GM19328 (cell line): ENCODE data around the gene ZNF232.
"Not testable (repeated sequence)": the region's sequence is repeated elsewhere in the genome, so short reads cannot be mapped to it uniquely, and the experiment has no call there.

ENCODE experiments used
- ATAC-seq: cut with Tn5 transposase; IDR thresholded peaks from one replicate; pipeline ENCODE4 v1.9.1; 2021; ENCODE audit warnings: mild to moderate bottlenecking, moderate library complexity; ENCODE audit not compliant: unreplicated experiment

ZNF232 gene

DNA sequence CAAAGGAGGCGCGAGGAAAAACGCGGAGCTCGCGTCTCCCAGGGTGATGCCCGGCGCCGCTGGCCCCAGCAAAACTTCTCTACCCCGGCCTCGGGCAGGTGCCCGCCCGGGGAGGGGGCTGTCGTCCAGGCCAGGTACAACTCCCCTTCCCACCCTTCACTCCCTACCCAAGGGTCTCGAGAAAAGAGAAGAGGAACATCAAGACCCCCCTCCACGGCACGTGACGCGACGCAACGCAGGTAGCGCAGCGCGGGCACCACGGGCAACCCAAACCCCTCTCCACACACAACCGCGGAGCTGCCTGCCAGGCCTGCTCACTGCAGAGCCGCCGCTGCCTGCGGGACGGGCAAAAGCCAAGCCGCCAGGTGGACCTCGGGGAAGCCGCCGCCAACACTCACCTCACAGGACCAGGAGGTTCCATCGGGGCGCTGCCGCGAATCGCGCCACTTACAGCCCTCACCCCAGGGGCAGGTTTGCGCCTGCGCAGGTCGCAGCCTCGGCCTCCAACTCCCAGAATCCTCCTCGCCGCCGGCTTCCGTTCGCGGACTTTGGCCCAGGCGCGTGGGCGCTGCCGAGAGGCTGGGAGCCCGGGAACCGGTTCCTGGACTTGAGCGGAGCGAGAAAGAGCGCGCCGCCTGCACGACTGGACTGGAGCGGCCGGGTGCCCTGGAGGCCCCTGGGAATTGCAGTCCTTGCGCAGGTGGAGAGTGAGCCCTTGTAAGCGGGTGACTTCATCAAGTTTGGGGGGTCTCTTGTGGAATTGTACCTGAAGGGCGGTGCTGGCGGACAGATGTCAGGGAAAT is at the start of gene ZNF232:
ZNF232 (minus strand) TSS at position 477 of the 803 bp plus-strand sequence; CDS start at position 421, 56 bp downstream.
- peak; percentile 86 for ATAC-seq

DNA sequence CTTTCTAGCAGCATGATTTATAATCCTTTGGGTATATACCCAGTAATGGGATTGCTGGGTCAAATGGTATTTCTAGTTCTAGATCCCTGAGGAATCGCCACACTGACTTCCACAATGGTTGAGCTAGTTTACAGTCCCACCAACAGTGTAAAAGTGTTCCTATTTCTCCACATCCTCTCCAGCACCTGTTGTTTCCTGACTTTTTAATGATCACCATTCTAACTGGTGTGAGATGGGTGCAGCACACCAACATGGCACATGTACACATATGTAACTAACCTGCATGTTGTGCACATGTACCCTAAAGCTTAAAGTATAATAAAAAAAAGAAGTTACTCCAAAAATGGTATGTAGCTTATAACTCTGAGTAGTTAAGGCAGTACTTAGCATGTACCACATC is 49.0 kb upstream of the ZNF232 start:
- ATAC-seq, result not testable (repeated sequence)

DNA sequence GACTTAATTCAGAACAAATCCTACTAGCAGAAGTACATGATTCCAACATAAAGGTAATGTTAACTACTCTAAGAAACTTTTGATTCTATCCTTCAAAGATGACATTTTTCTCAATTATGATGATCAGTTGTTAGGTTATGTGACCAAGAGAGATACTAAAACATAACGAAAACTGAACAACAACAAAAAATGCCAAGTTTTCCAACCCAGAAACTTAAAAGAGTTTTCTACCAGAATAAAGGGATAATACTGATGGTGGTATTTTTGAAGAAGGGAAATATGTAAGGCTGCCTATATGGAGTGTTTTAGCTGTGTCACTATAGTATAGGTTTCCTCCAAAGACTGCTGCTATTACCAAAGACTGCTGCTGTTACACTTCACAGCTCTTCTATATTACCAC is 34.4 kb upstream of the ZNF232 start:
- not testable (repeated sequence) for ATAC-seq

DNA sequence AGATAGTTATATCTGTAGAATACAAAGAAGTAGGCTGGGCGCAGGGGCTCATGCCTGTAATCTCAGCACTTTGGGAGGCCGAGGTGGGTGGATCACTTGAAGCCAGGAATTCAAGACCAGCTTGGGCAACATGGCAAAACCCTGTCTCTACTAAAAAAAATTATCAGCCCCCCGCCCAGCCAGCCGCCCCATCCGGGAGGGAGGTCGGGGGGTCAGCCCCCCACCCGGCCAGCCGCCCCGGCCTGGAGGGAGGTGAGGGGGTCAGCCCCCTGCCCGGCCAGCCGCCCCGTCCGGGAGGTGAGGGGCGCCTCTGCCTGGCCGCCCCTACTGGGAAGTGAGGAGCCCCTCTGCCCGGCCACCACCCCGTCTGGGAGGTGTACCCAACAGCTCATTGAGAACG is 31.2 kb upstream of the ZNF232 start:
- ATAC-seq, result not testable (repeated sequence)

GRCh38 chr17:5139458-5139732 is 27.7 kb upstream of the ZNF232 start:
- no peak for ATAC-seq

GRCh38 chr17:5138616-5139457 is 27.2 kb upstream of the ZNF232 start:
- ATAC-seq, result no peak

DNA sequence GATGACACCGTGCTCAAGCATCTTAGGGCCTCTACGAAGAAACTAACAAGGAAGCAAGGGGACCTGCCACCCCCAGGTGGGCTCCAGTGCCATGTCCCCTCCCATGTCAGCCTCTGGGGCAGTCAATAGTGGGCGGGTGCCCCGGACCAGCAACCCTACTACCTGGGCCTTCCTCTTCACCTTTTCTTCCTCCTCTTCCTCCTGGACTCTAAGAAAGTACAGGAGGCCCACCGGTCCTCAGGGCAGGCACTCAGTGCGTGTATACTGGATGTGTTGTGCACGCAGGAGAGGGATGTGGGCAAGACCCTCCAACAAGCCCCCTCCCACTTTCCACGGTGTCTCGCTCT is 26.5 kb upstream of the ZNF232 start:
- not testable (repeated sequence) for ATAC-seq

DNA sequence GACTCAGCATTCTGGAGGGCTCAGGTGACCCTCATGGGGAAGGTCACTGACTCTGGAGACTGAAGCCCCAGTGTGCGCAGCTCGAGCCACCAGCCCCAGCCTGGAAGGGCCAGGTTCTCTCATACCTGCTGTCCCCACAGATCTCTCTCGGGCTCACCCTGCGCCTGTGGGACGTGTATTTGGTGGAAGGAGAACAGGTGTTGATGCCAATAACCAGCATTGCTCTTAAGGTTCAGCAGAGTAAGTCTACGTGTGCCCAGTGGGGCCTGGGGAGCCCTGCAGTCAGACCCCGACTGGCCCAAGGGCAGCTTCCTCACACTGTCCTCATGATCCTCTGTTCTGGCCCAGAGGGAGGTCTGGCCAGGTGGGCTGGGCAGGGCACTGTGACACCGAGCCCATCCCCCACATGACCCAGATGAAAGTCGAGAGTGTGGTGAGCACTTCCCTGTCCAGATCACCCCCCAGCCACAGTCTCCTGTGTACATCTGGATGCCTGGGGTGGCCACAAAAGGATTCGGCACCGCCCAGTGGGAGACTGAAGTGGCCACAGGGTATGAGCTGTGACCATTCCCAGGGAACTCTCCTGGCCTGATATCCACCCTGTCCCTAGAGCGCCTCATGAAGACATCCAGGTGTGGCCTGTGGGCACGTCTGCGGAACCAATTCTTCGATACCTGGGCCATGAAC is 26.0 kb upstream of the ZNF232 start:
- not testable (repeated sequence) for ATAC-seq

GRCh38 chr17:5136580-5137412 is 25.1 kb upstream of the ZNF232 start:
- not testable (repeated sequence) for ATAC-seq

GRCh38 chr17:5135726-5136579 is 24.3 kb upstream of the ZNF232 start:
- ATAC-seq, result no peak

GRCh38 chr17:5135131-5135712 is 23.5 kb upstream of the ZNF232 start:
- ATAC-seq, result not testable (repeated sequence)

DNA sequence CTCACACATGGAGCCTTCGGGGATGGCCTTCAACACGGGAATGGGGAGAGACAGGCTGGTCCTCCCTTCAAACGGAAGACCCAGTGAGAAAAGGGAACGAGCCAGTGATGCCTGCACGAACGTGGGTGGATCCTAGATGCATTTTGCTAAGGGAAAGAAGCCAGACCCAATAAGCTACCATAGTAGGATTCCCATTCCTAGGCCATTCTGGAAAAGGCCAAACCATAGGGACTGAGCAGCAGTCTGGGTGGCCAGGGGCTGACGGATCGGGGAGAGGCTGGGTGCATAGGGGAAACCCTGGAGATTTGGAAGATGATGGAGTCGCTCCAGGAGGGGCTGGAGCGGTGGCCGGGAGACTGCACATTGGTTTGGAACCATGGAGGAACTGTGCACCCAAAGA is 22.9 kb upstream of the ZNF232 start:
- not testable (repeated sequence) for ATAC-seq

- not testable (repeated sequence) for ATAC-seq
These were observed 22.3 kb upstream of the ZNF232 start for GRCh38 chr17:5133961-5134360.

DNA sequence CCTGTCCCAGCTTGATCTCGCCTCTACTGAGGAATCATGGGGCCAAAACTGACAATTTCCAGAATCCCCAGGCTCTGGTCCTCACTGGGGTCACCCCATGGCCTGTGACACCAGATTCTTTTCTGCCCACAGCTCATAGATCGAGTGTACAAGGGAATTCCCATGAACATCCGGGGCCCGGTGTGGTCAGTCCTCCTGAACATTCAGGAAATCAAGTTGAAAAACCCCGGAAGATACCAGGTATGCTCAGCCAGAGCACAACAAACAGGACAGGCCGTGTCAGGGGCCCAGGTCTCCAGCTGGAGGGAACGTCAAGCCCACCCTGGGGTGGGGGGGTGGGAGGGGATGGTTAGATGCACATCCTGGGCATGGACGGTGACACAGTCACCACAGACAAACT is 21.6 kb upstream of the ZNF232 start:
- no peak for ATAC-seq

DNA sequence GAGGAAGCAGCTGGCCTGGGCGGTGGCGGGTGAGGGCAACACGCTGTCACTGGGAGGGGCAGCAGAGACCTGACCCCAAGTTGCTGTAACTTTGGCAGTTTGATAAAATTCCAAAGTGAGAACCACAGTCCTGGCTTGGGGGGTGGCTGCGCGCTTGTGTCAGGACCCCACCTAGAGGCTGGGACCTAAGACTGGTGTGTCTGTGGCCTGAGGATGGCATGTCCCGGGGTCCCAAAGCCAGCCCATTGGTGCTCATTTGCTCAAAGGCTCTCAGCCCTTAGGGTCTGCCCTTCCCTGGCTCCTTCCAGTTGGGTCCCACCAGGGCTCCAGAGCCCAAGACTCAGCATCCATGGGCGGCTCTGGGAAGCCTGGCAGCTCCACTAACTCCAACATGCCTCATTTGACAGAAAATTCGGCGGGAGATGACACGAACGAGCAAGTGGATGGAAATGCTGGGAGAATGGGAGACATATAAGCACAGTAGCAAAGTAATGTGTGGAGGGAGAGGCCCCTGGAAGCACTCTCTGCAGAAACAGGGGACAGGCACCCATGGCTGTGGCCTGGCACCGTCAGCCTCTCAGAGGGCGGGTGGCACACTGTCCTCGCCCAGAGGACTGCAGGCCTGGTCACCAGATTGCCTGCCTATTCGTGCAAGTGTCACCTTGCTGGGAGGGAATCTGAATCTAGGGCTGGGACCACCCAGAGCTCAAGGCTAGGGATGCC is 21.0 kb upstream of the ZNF232 start:
- ATAC-seq, result not testable (repeated sequence)

DNA sequence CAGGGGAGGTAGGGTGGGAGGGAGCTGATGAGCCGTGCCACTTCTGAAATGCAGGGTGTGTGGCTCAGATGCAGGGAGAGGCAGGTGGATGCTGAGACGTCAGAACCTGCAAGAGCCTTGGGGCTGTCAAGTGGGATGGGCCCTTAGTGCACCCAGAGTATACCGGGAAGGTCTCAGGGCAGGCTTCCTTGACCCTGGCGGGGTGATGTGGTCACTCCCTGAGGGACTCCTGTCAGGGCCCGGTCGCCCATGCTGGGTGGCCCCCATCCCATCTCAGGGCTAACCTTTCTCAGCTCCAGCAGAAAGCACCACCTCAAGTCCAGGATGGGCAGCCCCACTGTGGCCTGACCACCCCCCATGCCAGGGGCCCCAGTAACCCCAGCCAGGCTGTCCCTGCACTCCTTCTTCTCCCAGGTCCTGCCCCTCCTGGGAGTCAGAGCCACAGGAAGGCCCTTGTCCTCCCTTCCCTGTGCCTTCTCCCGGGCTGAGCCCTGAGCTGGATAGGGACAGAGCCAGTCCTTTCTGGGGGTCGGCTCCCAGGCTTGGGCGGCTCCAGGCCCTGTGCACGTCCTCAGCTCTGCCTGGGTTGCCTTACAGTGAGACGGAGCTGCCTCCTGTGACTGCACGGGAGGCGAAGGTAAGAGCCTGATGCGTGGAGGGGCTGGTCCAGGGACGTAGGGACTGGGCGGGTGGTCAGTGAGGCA is 20.3 kb upstream of the ZNF232 start:
- ATAC-seq, result not testable (repeated sequence)

GRCh38 chr17:5131146-5131715 is 19.6 kb upstream of the ZNF232 start:
- no peak for ATAC-seq

DNA sequence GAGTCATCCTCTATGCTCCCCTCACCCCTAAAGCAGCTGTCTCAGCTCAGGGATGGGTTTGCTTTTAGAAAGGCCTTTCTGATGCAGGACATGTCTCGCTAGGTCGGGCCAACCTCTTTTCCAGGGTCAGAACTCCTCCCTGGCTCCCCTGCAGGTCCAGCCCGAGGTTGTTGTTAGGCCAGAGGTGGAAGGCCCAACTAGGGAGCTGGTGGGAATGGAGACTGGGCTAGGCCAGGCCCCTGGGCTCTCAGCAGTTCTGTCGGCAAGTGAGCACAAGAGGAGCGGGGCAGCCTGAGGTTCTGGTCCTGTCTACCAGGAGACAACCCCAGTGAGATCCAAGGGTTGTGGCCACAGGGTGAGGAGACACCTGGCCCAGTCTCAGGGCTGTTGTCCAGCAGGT is 19.0 kb upstream of the ZNF232 start:
- not testable (repeated sequence) for ATAC-seq
